ENCODE data around the gene MARK3.
A peak's percentile ranks its signal among the peaks of the same experiment; 100 is the strongest.

The MARK3 gene

GRCh38 chr14:103541709-103542604 is 156.7 kb downstream of the MARK3 start:
- DNase-seq = no peak

- peak; percentile 46 to 77 for DNase-seq
Observed at GRCh38 chr14:103542605-103543088, 157.4 kb downstream of the MARK3 start.

GRCh38 chr14:103543140-103543539 is 157.9 kb downstream of the MARK3 start:
- no peak for DNase-seq

- no peak for DNase-seq
Observed at GRCh38 chr14:103543721-103544387, 158.6 kb downstream of the MARK3 start.

GRCh38 chr14:103544388-103545218 is 159.4 kb downstream of the MARK3 start:
- no peak for DNase-seq

- no peak for DNase-seq
Observed at GRCh38 chr14:103545219-103545914, 160.2 kb downstream of the MARK3 start.

- DNase-seq = no peak
Observed at GRCh38 chr14:103545915-103546651, 160.9 kb downstream of the MARK3 start.

- peak; percentile 67 to 81 for DNase-seq
Observed at GRCh38 chr14:103546652-103547454, 161.6 kb downstream of the MARK3 start.

GRCh38 chr14:103547455-103547940 is 162.3 kb downstream of the MARK3 start:
- DNase-seq = no peak

- DNase-seq = no peak
Observed at GRCh38 chr14:103547941-103548462, 162.8 kb downstream of the MARK3 start.

- no peak for DNase-seq
Observed at GRCh38 chr14:103548463-103549351, 163.5 kb downstream of the MARK3 start.

GRCh38 chr14:103549361-103550311 is 164.4 kb downstream of the MARK3 start:
- no peak for DNase-seq

GRCh38 chr14:103550451-103551337 is 165.5 kb downstream of the MARK3 start:
- DNase-seq = no peak

- no peak for DNase-seq
Observed at GRCh38 chr14:103551338-103551762, 166.1 kb downstream of the MARK3 start.

- no peak for DNase-seq
Observed at GRCh38 chr14:103552011-103552845, 167.0 kb downstream of the MARK3 start.

GRCh38 chr14:103552846-103553210 is 167.6 kb downstream of the MARK3 start:
- no peak for DNase-seq
